VCaP (cell line): ENCODE results near the gene EVPL.

ENCODE experiments used
- H3K27ac ChIP-seq: fragments of 450-650 bp; 2 replicates; pipeline ENCODE4 v1.5.1; 2017
- TF ChIP-seq, protein P1 (sequence below): fragments of 450-650 bp; conservative IDR thresholded peaks from 2 replicates; pipeline ENCODE4 v1.5.1; 2017; ENCODE audit warnings: mild to moderate bottlenecking, moderate library complexity

EVPL gene

DNA sequence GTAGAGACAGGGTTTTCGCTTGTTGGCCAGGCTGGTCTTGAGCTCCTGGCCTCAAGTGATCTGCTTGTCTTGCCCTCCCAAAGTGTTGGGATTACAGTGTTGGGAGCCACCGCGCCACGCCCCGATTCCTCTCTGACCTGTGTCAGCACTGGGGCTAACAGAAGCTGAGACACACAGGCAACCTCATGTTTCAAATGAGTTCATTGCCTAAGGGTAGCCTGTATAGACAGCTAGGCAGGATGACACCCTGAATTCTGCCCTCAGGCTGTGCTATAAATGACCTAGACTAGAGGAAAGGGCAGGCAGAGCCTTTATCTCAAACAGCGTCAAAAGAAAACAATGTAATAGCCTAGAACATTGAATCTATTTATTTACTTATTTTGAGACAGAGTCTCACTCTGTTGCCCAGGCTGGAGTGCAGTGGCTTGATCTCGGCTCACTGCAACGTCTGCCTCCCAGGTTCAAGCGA lies 28.7 kb downstream of the EVPL start:
- H3K27ac ChIP-seq = peak overlapping the region; percentile 85
- TF ChIP-seq, protein P1, sequence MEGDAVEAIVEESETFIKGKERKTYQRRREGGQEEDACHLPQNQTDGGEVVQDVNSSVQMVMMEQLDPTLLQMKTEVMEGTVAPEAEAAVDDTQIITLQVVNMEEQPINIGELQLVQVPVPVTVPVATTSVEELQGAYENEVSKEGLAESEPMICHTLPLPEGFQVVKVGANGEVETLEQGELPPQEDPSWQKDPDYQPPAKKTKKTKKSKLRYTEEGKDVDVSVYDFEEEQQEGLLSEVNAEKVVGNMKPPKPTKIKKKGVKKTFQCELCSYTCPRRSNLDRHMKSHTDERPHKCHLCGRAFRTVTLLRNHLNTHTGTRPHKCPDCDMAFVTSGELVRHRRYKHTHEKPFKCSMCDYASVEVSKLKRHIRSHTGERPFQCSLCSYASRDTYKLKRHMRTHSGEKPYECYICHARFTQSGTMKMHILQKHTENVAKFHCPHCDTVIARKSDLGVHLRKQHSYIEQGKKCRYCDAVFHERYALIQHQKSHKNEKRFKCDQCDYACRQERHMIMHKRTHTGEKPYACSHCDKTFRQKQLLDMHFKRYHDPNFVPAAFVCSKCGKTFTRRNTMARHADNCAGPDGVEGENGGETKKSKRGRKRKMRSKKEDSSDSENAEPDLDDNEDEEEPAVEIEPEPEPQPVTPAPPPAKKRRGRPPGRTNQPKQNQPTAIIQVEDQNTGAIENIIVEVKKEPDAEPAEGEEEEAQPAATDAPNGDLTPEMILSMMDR = no peak

GRCh38 chr17:75996665-75997590 lies 30.2 kb downstream of the EVPL start:
- no peak overlapping the region; the same call in 1 of the 2 replicates for H3K27ac ChIP-seq
- TF ChIP-seq, protein P1 = no peak

- TF ChIP-seq, protein P1 = no peak
- H3K27ac ChIP-seq = no peak overlapping the region
Measured at GRCh38 chr17:75995385-75995925, 31.7 kb downstream of the EVPL start.

- TF ChIP-seq, protein P1 = no peak
- H3K27ac ChIP-seq = no peak overlapping the region
Measured at GRCh38 chr17:75994802-75995370, 32.2 kb downstream of the EVPL start.

DNA sequence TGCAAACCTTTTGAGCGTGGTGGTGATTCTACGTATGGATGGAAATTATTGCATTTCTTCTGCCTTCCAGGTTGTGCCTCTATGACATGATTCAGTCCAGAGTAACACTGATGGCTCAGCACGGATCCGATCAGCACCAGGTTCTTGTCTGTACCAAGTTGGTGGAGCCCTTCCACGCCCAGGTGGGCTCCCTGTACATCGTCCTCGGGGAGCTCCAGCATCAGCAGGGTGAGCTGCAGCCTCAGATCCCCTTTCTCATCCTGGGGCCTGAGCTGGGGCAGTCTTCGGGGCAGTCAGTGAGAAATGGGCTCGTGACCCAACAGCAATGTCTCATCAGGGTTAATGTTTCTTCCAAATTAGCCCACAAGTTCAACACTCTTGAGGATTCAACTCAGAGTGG lies 35.7 kb downstream of the EVPL start:
- TF ChIP-seq, protein P1 = no peak
- no peak overlapping the region for H3K27ac ChIP-seq

DNA sequence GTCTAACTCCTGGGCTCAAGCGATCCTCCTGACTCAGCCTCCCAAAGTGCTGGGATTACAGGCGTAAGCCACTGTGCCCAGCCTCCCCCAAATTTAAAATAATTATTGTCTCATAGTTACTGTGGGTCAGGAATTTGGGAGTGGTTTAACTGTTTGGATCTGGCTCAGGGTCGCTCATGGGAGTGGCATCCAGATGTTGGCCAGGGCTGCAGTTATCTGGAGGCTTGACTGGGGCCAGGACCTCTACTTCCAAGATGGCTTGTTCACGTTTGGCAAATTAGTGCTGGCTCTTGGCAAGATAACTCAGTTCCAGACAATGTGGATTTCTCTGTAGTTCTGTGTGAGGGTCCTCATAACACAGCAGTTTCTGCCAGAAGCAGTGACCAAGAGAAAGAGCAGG lies 40.1 kb downstream of the EVPL start:
- TF ChIP-seq, protein P1 = no peak
- 0 out of 2 replicates have a peak overlapping the region, but pooled peaks have one; percentile 56 for H3K27ac ChIP-seq

DNA sequence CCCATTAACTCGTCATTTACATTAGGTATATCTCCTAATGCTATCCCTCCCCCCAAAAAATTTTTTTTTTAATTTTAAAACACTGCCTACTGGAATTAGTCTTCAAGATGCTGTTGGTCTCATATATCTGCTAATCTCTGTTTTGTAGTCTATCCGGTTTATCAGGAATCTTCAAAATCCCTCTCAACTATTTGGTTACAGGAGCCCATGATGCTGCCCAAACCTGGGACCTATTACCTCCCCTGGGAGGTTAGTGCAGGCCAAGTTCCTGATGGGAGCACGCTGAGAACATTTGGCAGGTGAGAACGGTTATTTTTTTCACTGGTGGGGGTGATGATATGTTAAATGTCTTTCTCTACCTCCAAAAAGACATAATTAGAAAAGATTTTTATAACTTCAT lies 41.1 kb downstream of the EVPL start:
- TF ChIP-seq, protein P1 = no peak
- H3K27ac ChIP-seq = peak overlapping the region; percentile 56
